C4-2B (cell line): ENCODE results near the gene TLR7.

Experiments used
- H3K27ac ChIP-seq: fragments of 450-650 bp; 2 replicates; pipeline ENCODE4 v1.5.1; 2017
- ZFX ChIP-seq: fragments of 450-650 bp; IDR thresholded peaks from 2 replicates; pipeline ENCODE4 v1.6.1; 2017
- TF ChIP-seq, protein P1 (sequence below): fragments of 450-650 bp; conservative IDR thresholded peaks from 2 replicates; pipeline ENCODE4 v1.5.1; 2017; ENCODE audit warnings: mild to moderate bottlenecking

TLR7 gene

DNA sequence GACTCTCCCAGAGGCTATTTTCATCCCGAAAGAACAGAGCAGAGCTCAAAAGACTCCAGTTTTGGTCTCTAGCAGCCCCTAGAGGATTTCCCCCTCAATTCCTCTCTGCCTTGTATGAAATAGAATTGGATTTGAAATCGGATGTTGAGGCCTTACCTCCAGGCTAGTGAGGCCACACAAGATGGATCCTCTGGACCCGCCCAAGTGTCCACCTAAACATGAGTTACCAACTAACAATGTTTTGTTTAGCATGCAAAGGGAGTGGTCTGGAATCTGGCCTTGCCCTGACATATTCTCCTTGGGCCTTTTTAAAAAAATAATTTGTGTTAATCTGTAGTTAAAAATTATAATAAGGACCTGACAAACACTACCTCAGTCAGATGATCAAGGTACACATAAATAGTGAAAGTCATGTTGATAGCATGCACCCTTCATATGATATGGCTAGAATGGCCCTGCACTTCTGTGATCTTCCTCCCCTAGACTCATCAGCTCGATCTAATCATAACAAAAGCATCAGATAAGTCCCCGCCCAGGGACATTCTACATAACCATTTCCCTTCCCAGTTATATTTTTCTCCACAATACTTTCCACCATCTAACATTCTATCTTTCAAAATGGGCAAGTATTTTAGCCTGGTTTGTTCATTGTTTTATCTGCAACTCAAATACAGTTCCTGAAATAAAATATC lies 46.1 kb downstream of the TLR7 start:
- no peak for TF ChIP-seq ZFX
- TF ChIP-seq, protein P1, sequence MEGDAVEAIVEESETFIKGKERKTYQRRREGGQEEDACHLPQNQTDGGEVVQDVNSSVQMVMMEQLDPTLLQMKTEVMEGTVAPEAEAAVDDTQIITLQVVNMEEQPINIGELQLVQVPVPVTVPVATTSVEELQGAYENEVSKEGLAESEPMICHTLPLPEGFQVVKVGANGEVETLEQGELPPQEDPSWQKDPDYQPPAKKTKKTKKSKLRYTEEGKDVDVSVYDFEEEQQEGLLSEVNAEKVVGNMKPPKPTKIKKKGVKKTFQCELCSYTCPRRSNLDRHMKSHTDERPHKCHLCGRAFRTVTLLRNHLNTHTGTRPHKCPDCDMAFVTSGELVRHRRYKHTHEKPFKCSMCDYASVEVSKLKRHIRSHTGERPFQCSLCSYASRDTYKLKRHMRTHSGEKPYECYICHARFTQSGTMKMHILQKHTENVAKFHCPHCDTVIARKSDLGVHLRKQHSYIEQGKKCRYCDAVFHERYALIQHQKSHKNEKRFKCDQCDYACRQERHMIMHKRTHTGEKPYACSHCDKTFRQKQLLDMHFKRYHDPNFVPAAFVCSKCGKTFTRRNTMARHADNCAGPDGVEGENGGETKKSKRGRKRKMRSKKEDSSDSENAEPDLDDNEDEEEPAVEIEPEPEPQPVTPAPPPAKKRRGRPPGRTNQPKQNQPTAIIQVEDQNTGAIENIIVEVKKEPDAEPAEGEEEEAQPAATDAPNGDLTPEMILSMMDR, result no peak
- H3K27ac ChIP-seq, result no peak overlapping the region

DNA sequence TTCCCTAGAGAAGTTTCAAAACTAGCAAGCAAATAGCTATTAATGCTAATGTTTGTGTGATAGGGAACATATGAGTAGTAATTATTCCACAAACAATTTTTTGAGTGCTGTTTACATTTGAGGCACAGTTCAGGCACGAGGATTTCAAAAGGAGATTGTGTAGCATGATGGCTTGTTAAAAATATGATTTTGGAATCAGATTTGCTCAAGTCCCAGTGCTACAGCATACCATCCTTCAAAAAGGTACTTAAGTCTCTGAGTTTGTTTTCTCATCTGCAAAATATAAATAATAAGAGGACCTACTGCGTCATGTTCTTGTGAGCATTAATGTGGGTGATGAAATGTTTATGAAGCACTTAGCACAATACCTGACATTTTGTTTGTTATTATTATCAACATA lies 50.9 kb downstream of the TLR7 start:
- H3K27ac ChIP-seq, result no peak overlapping the region
- TF ChIP-seq, protein P1, result no peak
- TF ChIP-seq ZFX, result no peak

DNA sequence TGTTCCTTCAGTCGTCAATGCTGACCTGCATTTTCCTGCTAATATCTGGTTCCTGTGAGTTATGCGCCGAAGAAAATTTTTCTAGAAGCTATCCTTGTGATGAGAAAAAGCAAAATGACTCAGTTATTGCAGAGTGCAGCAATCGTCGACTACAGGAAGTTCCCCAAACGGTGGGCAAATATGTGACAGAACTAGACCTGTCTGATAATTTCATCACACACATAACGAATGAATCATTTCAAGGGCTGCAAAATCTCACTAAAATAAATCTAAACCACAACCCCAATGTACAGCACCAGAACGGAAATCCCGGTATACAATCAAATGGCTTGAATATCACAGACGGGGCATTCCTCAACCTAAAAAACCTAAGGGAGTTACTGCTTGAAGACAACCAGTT lies 52.2 kb downstream of the TLR7 start:
- no peak overlapping the region for H3K27ac ChIP-seq
- TF ChIP-seq ZFX, result no peak
- TF ChIP-seq, protein P1, result no peak

- no peak overlapping the region for H3K27ac ChIP-seq
- TF ChIP-seq ZFX, result no peak
- TF ChIP-seq, protein P1, result no peak
Observed at GRCh38 chrX:12919620-12920019, 52.7 kb downstream of the TLR7 start.

GRCh38 chrX:12920990-12921389 lies 54.1 kb downstream of the TLR7 start:
- TF ChIP-seq ZFX, result no peak
- TF ChIP-seq, protein P1, result no peak
- no peak overlapping the region for H3K27ac ChIP-seq

DNA sequence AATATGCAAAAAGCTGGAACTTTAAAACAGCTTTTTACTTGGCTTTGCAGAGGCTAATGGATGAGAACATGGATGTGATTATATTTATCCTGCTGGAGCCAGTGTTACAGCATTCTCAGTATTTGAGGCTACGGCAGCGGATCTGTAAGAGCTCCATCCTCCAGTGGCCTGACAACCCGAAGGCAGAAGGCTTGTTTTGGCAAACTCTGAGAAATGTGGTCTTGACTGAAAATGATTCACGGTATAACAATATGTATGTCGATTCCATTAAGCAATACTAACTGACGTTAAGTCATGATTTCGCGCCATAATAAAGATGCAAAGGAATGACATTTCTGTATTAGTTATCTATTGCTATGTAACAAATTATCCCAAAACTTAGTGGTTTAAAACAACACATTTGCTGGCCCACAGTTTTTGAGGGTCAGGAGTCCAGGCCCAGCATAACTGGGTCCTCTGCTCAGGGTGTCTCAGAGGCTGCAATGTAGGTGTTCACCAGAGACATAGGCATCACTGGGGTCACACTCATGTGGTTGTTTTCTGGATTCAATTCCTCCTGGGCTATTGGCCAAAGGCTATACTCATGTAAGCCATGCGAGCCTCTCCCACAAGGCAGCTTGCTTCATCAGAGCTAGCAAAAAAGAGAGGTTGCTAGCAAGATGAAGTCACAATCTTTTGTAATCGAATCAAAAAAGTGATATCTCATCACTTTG lies 55.2 kb downstream of the TLR7 start:
- TF ChIP-seq, protein P1, result no peak
- no peak for TF ChIP-seq ZFX
- H3K27ac ChIP-seq, result no peak overlapping the region

GRCh38 chrX:12922599-12922919 lies 55.7 kb downstream of the TLR7 start:
- no peak overlapping the region for H3K27ac ChIP-seq
- TF ChIP-seq, protein P1, result no peak
- TF ChIP-seq ZFX, result no peak
